ENCODE measurements around the gene CNOT1. TPM values are rescaled to one million over a fixed set of nuclear protein-coding genes. Genes with fewer than 3 reads are reported as not detected.

Gene CNOT1
- total and polyA plus RNA-seq, 8 donors, result 137 to 209 (median 180) TPM

- Histone ChIP-seq H3K27me3 (peaks cover 12 to 48% of the 10 kb centered on the region in 2 donors), H3K4me3 (no peak overlapping the region), H3K27ac (no peak overlapping the region), H3K36me3 (no peaks in the 10 kb centered on the region), H3K9me3 (no peaks in the 10 kb centered on the region), H3K4me1 (peaks cover 10 to 11% of the 10 kb centered on the region in 2 donors)
- no peak for TF ChIP-seq CTCF (IDR thresholded peaks at IDR 0.05)
- ATAC-seq (no peak), DNase-seq (no peak)
- intact Hi-C loops (cut with DNase I), result no loop called here
Observed at GRCh38 chr16:58499092-58499511, 130.5 kb downstream of the CNOT1 start.

GRCh38 chr16:58498341-58499091 is 131.1 kb downstream of the CNOT1 start:
- H3K4me3 ChIP-seq, result no peak overlapping the region
- H3K9me3 ChIP-seq, result no peaks in the 10 kb centered on the region
- H3K27me3 ChIP-seq, result peaks cover 12 to 45% of the 10 kb centered on the region in 2 donors
- H3K36me3 ChIP-seq, result no peaks in the 10 kb centered on the region
- no peak overlapping the region for H3K27ac ChIP-seq
- no peak for TF ChIP-seq CTCF (IDR thresholded peaks at IDR 0.05)
- H3K4me1 ChIP-seq, result peaks cover 10 to 11% of the 10 kb centered on the region in 2 donors
- intact Hi-C loops (cut with DNase I), result no loop called here
- no peak for DNase-seq
- no peak for ATAC-seq

- no peak for DNase-seq
- no peak for ATAC-seq
- H3K27ac ChIP-seq, result no peak overlapping the region
- H3K27me3 ChIP-seq, result peaks cover 12 to 45% of the 10 kb centered on the region in 2 donors
- H3K36me3 ChIP-seq, result no peaks in the 10 kb centered on the region
- intact Hi-C loops (cut with DNase I), result no loop called here
- no peak overlapping the region for H3K4me3 ChIP-seq
- H3K4me1 ChIP-seq, result peaks cover 10 to 11% of the 10 kb centered on the region in 2 donors
- H3K9me3 ChIP-seq, result no peaks in the 10 kb centered on the region
- no peak for TF ChIP-seq CTCF (IDR thresholded peaks at IDR 0.05)
Observed at GRCh38 chr16:58497935-58498334, 131.7 kb downstream of the CNOT1 start.

GRCh38 chr16:58497468-58497867 is 132.2 kb downstream of the CNOT1 start:
- Histone ChIP-seq H3K27me3 (peaks cover 12 to 45% of the 10 kb centered on the region in 2 donors), H3K36me3 (no peaks in the 10 kb centered on the region), H3K4me3 (no peak overlapping the region), H3K9me3 (no peaks in the 10 kb centered on the region), H3K4me1 (peaks cover 10 to 11% of the 10 kb centered on the region in 2 donors), H3K27ac (no peak overlapping the region)
- DNase-seq, result no peak
- no peak for ATAC-seq
- intact Hi-C loops (cut with DNase I), result no loop called here
- no peak for TF ChIP-seq CTCF (IDR thresholded peaks at IDR 0.05)

GRCh38 chr16:58495521-58496331 is 133.9 kb downstream of the CNOT1 start:
- DNase-seq, result no peak
- no peak for ATAC-seq
- Histone ChIP-seq H3K4me3 (no peak overlapping the region), H3K9me3 (no peaks in the 10 kb centered on the region), H3K27ac (no peak overlapping the region), H3K27me3 (peaks cover 4 to 27% of the 10 kb centered on the region in 2 donors), H3K36me3 (no peaks in the 10 kb centered on the region), H3K4me1 (peaks cover 3 to 4% of the 10 kb centered on the region in 2 donors)
- intact Hi-C loops (cut with DNase I), result no loop called here
- TF ChIP-seq CTCF (IDR thresholded peaks at IDR 0.05), result no peak

Measured in left lung (tissue), 10 donors.